Hematopoietic multipotent progenitor cell treated with erythropoietin and hydrocortisone succinate and interleukin-3 and kit ligand, for 6 days (in vitro differentiated cells): ENCODE results near the gene MAGEA2.
"Not testable (repeated sequence)": the region's sequence is repeated elsewhere in the genome, so short reads cannot be mapped to it uniquely, and the experiment has no call there.

Experiments used
- DNase-seq: peaks from one replicate; pipeline ENCODE4 v3.0.0-alpha.2; 2015

The MAGEA2 gene

GRCh38 chrX:152706500-152706899 lies 47.1 kb downstream of the MAGEA2 start:
- not testable (repeated sequence) for DNase-seq

GRCh38 chrX:152700390-152700789 lies 53.3 kb downstream of the MAGEA2 start:
- DNase-seq, result not testable (repeated sequence)
